Right kidney (tissue), 1 donor: Measurements from ENCODE around the gene PLAC1.

Experiments used
- DNase-seq: peaks from one replicate; pipeline ENCODE4 v3.0.0-alpha.2; 2016

PLAC1 gene

GRCh38 chrX:134670134-134670924 lies 12.1 kb upstream of the PLAC1 start:
- DNase-seq, result no peak

GRCh38 chrX:134669378-134670098 lies 11.3 kb upstream of the PLAC1 start:
- no peak for DNase-seq

- no peak for DNase-seq
These were observed 5.9 kb upstream of the PLAC1 start for GRCh38 chrX:134664202-134664601.

- no peak for DNase-seq
These were observed 3.0 kb upstream of the PLAC1 start for GRCh38 chrX:134661295-134661694.

GRCh38 chrX:134660627-134661026 lies 2.4 kb upstream of the PLAC1 start:
- DNase-seq, result no peak

GRCh38 chrX:134659761-134660160 lies 1.5 kb upstream of the PLAC1 start:
- no peak for DNase-seq

- DNase-seq, result no peak
These were observed 421 bp upstream of the PLAC1 start for GRCh38 chrX:134658760-134659023.

GRCh38 chrX:134654398-134655012 lies 3.8 kb downstream of the PLAC1 start:
- no peak for DNase-seq

GRCh38 chrX:134653835-134654234 lies 4.4 kb downstream of the PLAC1 start:
- DNase-seq, result no peak

GRCh38 chrX:134650701-134651100 lies 7.6 kb downstream of the PLAC1 start:
- DNase-seq, result no peak

GRCh38 chrX:134649770-134650169 lies 8.5 kb downstream of the PLAC1 start:
- DNase-seq, result no peak

- DNase-seq, result no peak
These were observed 10.8 kb downstream of the PLAC1 start for GRCh38 chrX:134647477-134647877.

- DNase-seq, result no peak
These were observed 11.6 kb downstream of the PLAC1 start for GRCh38 chrX:134646691-134647090.

GRCh38 chrX:134645936-134646543 lies 12.2 kb downstream of the PLAC1 start:
- DNase-seq, result no peak

GRCh38 chrX:134642386-134642785 lies 15.9 kb downstream of the PLAC1 start:
- DNase-seq, result no peak

- no peak for DNase-seq
These were observed 16.9 kb downstream of the PLAC1 start for GRCh38 chrX:134641346-134641745.

- no peak for DNase-seq
These were observed 17.4 kb downstream of the PLAC1 start for GRCh38 chrX:134640914-134641313.

GRCh38 chrX:134636851-134637250 lies 21.4 kb downstream of the PLAC1 start:
- no peak for DNase-seq

GRCh38 chrX:134634691-134635090 lies 23.6 kb downstream of the PLAC1 start:
- DNase-seq, result no peak

- no peak for DNase-seq
These were observed 24.4 kb downstream of the PLAC1 start for GRCh38 chrX:134633832-134634231.

- DNase-seq, result no peak
These were observed 24.9 kb downstream of the PLAC1 start for GRCh38 chrX:134633394-134633793.

GRCh38 chrX:134632355-134632754 lies 25.9 kb downstream of the PLAC1 start:
- no peak for DNase-seq
